GM20000 (cell line): ENCODE measurements around the gene NOL6.
A peak's percentile ranks its signal among the peaks of the same experiment; 100 is the strongest.

Experiments used
- DNase-seq: peaks from one replicate; pipeline ENCODE4 v3.0.0; 2012; ENCODE audit warnings: low spot score
- TF ChIP-seq, protein P1 (sequence below): IDR thresholded peaks from 2 replicates; pipeline ENCODE4 v1.5.1; 2012; ENCODE audit warnings: mild to moderate bottlenecking, control low read depth; ENCODE audit errors: extremely low read depth, missing control alignments

NOL6 gene

DNA sequence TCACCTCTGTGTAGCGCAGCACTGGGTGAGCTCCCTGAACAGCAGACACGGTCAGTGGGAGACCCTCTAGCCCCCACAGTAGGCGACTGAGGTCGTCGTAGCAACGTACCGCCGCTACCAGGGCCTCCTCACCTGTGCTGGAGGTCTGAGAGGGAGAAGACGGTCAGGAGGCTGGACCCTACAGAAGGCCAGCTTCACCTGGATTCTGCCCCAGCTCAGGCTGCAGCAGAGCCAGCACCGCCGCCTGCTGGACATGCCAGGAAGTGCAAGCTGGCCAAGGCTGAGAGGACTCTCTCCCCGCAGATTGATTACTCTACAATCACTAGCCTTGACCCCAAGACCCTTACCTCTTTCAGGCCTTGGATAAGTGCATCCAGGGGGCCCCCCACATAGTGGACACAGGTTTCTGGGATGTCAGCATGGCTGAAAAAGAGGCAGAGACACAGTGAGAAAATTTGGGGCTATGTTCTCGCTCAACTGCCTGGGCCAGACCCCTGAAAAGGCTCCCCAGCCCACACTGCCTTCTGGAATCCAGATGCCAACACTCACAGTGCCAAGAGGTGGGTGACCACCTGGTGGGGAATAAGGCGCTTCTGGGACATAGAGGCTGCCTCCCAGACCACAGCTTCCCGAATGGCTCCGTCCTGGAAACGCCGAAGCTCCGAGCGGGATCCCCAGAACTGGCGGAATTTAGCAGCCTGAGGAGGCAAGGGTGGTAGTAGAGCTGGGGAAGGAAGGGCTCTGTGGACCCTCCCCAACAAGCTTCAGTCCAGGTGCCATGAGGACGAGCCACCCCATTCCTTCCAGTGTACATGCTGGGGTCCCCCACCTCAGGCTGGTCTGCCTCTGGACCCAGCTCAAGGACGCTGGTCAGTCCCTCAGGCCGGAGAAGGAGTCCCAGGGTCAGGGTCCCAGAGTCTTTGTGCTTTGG lies 6.9 kb downstream of the NOL6 start:
- DNase-seq = peak; percentile 76
- TF ChIP-seq, protein P1, sequence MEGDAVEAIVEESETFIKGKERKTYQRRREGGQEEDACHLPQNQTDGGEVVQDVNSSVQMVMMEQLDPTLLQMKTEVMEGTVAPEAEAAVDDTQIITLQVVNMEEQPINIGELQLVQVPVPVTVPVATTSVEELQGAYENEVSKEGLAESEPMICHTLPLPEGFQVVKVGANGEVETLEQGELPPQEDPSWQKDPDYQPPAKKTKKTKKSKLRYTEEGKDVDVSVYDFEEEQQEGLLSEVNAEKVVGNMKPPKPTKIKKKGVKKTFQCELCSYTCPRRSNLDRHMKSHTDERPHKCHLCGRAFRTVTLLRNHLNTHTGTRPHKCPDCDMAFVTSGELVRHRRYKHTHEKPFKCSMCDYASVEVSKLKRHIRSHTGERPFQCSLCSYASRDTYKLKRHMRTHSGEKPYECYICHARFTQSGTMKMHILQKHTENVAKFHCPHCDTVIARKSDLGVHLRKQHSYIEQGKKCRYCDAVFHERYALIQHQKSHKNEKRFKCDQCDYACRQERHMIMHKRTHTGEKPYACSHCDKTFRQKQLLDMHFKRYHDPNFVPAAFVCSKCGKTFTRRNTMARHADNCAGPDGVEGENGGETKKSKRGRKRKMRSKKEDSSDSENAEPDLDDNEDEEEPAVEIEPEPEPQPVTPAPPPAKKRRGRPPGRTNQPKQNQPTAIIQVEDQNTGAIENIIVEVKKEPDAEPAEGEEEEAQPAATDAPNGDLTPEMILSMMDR = peak; percentile 98

DNA sequence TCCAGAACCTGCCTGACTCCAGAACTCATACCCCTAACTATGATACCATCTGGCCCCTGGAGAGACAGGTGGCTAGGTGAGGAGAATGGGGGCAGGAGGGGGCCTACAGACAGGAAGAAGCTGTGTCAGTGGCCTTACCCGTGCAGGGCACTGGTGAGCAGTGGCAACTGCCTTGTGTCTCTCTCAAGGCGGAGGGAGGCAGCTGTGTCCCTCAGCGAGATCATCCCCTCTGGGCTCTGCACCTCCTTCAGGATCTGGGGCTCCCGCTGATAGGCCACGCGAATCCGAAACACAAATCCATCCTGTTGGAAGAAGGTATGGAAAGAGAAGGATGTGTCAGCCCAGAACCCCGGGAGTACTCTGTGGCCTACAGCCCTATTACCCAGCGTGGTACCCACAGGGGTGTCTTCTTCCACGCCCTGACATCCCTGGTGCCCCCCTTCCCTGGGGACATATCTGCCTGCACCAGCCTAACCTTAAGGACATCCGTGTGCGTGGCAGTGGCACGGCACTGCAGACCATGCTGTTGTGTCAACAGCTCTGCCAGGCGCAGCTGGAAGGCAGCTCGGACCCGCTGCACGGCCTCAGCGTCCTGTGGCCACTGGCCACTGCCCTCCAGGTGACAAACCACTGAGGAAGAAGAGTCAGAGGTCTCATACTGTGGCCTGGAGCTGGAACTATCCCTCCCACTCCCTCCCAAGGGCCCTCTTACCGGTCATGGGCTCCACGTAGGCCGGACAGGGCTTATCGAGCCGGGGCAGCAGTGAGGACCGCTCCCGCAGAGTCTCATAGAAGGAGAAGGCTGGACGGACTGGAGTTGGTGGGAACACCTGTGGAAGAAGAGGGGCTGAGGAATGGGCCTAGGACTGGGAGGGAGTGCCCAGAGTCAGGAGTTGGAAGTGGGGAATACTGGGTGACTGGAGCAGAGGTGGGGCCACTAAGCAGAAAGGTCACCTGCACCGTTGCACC lies 7.8 kb downstream of the NOL6 start:
- DNase-seq = no peak
- TF ChIP-seq, protein P1 = no peak

DNA sequence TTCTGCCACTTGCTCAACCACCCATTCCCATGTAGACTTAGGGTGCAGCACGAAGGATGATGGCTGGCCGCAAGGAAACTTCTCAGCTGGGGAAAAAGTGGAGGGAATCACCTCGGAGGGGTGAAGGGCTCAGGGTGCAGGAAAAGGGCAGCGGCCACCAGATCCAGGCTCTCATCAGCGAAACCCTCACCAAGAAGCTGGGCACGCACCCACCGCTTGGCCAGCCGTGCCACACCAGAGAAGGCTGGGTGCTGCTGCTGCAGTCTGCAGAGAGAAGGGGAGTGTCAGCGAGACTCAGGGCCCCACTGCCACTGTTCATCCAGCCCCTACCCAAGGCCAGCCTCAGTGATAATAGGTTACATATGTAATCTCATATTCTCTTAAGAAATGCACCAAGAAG lies 8.6 kb downstream of the NOL6 start:
- no peak for DNase-seq
- TF ChIP-seq, protein P1 = no peak

DNA sequence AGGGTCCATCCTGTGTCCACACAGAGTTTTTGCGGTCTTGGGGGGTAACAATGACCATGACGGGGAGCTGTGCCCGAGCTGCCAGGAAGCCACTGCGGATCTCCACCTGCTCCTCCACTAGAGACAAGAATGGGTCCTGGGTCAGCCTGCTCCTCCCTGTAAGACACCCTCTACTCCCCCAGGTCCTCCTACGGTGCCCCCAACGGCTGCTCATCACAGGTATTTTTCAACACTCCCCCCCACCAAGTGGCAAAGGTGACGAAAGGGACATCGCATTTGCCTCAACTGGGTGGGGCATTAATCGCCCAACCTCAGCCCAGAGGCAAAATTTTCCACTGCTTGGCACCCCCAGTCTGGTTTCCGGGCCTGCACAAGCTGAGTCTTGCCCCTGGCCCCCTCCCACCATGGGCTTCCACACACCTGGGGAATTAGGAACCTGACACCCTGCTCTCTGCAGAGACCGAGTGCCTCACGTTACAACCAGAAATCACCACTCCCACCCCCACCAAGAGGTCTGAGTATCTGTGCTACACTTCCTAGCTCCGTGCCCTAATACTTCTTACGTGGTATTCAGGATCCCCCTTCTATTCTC lies 9.6 kb downstream of the NOL6 start:
- no peak for DNase-seq
- TF ChIP-seq, protein P1 = no peak

DNA sequence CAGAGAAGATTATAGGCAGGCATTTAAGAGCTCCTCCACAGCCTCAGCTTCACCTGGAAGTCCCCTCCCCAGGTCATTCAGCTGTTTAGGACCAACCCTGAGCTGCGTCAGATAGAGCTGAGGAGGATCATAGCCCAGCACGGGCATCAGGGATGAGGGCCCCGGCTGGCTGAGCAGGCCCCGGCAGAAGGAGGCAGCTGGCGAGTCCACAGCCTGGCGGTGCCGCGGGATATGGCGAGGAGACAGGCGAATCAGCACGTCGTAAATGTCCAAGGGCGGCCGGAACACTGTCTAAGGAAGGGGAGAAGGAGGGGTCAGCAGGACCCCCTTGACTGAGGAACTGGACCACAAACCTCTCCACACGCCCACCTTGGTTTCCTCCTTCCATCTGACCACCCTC lies 10.6 kb downstream of the NOL6 start:
- TF ChIP-seq, protein P1 = no peak
- no peak for DNase-seq

DNA sequence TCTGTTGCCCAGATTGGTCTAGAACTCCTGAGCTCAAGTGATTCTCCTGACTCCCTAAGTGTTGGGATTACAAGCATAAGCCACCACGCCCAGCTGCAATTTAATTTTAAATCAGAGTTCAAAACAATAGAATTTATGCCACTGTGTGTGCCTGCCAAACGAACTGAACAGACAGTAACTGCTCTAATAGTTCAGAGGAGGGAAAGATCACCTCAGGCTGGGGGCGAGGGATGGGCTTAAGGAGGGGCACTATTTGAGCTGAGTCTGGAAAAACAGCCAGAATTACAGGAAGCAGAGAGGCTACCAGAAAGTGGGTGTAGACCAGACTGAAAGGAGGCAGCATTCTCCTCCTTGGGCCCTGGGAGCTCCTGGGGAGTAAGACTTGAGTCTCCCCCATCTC lies 12.2 kb downstream of the NOL6 start:
- no peak for DNase-seq
- TF ChIP-seq, protein P1 = no peak
